Thyroid gland (tissue), 4 donors: Measurements from ENCODE around the gene RNF213. TPM values are rescaled to one million over a fixed set of nuclear protein-coding genes. Genes with fewer than 3 reads are reported as not detected.
"Not testable (repeated sequence)": the region's sequence is repeated elsewhere in the genome, so short reads cannot be mapped to it uniquely, and the experiment has no call there.

ENCODE experiments used
- DNase-seq, 2 donors: peaks; one replicate each; pipeline ENCODE4 v3.0.0-alpha.2; 2019
- H3K27ac ChIP-seq, 3 donors: fragments of 200-600 bp; sonication (generic); 1 replicate in 2 of 3; 2 replicates in 1 of 3; pipeline ENCODE4 v1.5.1; 2016 to 2019; ENCODE audit warnings: mild to moderate bottlenecking in 1 of 3, moderate library complexity in 1 of 3
- H3K27me3 ChIP-seq: fragments of 200-600 bp; sonication (generic); one replicate; pipeline ENCODE4 v1.5.1; 2019
- H3K36me3 ChIP-seq, 2 donors: fragments of 200-600 bp; sonication (generic); one replicate each; pipeline ENCODE4 v1.5.1; 2016 to 2019
- H3K4me1 ChIP-seq, 2 donors: fragments of 200-600 bp; sonication (generic); one replicate each; pipeline ENCODE4 v1.5.1; 2017 to 2019
- H3K4me3 ChIP-seq, 3 donors: fragments of 200-600 bp; sonication (generic); replicated peaks in 1 of 3; 1 replicate in 2 of 3; 2 replicates in 1 of 3; pipeline ENCODE4 v1.5.1; 2016; ENCODE audit warnings: mild to moderate bottlenecking in 1 of 3
- H3K9me3 ChIP-seq: fragments of 200-600 bp; sonication (generic); one replicate; pipeline ENCODE4 v1.5.1; 2017
- POLR2A ChIP-seq, 2 donors: fragments of 450-650 bp; IDR thresholded peaks; one replicate each; pipeline ENCODE4 v1.6.1; 2017; ENCODE audit warnings: antibody characterized with exemption in 2 of 2, mild to moderate bottlenecking in 2 of 2, moderate library complexity in 1 of 2
- WGBS, 2 donors: methylation state at CpG; one replicate each; pipeline ENCODE4 v1.1.5; 2017; 5-methylcytosine and 5-hydroxymethylcytosine counted together
- intact Hi-C: fragments of 100-400 bp; cut with DNase I; formaldehyde crosslinking; loops from one replicate; pipeline ENCODE4 v1.15.1; 2023
- total RNA-seq, 4 donors: library from RNA; depleted of rRNA; stranded (reverse); fragments of >200 nt; gene quantifications; one replicate each; pipeline ENCODE4 v1.2.3, GENCODE V29; 2016
- TF ChIP-seq, protein P1 (sequence below), 6 experiments: fragments of 200-600 bp in 3 of 6; fragments of 450-650 bp in 3 of 6; sonication (generic) in 3 of 6; IDR thresholded peaks; one replicate each; pipeline ENCODE4 v1.5.1; 2016 to 2019; ENCODE audit warnings: antibody characterized with exemption in 6 of 6, mild to moderate bottlenecking in 2 of 6, inconsistent platforms in 1 of 6, moderate library complexity in 1 of 6

Gene RNF213
- total RNA-seq, 4 donors from 2014 or later: 107 to 245 (median 187) TPM

DNA sequence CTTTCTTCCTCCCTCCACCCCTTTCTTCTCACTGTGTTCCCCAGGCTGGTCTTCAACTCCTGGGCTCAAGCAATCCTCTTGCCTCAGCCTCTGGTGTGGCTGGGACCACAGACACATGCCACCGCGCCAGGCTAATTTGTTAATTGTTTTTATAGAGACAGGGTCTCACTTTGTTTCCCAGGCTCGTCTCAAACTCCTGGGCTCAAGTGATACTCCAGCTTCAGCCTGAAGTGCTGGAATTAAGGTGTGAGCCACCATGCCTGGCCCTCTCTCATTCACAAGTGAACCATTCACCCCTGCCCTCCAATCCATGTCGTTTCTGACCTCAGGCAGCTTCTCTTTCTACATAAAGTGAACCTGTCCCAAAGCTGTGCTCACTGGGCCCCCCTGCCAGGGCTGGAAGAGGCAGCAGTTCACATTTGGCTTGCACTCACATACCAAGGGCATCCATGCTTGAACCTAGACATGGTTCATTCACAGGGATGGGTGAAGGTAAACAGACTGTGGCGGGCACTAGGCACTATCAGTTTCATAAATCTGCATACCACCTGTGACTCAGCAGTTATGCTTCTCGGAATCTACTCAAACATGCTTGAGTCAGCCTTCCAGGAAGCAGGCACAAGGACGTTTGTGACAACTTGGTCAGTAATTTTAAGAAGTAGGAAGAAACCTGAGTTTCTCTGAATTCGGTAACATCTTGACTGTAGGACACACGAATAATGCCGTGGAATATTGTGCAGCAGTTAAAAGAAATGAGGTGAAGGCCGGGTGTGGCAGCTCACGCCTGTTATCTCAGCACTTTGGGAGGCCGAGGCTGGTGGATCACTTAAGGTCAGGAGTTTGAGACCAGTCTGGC is 6.0 kb upstream of the RNF213 start:
- intact Hi-C loops: no loop called here
- WGBS, 2 donors: 27 to 37% methylated on average over 13 of the region's 13 CpGs
- H3K27me3 ChIP-seq: no peaks in the 10 kb centered on the region
- H3K36me3 ChIP-seq: peaks cover 0 to 12% of the 10 kb centered on the region in 2 donors
- peak overlapping the region; percentile 84 to 96 (median 94) for H3K27ac ChIP-seq
- peak; percentile 96 for DNase-seq
- no peaks in the 10 kb centered on the region for H3K9me3 ChIP-seq
- TF ChIP-seq POLR2A (IDR thresholded peaks at IDR 0.05): peak in 1 of 2 donors; percentile 45
- TF ChIP-seq, protein P1, sequence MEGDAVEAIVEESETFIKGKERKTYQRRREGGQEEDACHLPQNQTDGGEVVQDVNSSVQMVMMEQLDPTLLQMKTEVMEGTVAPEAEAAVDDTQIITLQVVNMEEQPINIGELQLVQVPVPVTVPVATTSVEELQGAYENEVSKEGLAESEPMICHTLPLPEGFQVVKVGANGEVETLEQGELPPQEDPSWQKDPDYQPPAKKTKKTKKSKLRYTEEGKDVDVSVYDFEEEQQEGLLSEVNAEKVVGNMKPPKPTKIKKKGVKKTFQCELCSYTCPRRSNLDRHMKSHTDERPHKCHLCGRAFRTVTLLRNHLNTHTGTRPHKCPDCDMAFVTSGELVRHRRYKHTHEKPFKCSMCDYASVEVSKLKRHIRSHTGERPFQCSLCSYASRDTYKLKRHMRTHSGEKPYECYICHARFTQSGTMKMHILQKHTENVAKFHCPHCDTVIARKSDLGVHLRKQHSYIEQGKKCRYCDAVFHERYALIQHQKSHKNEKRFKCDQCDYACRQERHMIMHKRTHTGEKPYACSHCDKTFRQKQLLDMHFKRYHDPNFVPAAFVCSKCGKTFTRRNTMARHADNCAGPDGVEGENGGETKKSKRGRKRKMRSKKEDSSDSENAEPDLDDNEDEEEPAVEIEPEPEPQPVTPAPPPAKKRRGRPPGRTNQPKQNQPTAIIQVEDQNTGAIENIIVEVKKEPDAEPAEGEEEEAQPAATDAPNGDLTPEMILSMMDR (IDR thresholded peaks at IDR 0.05): no peak
- H3K4me3 ChIP-seq: no peak overlapping the region
- H3K4me1 ChIP-seq: peaks cover 35 to 52% of the 10 kb centered on the region in 2 donors

DNA sequence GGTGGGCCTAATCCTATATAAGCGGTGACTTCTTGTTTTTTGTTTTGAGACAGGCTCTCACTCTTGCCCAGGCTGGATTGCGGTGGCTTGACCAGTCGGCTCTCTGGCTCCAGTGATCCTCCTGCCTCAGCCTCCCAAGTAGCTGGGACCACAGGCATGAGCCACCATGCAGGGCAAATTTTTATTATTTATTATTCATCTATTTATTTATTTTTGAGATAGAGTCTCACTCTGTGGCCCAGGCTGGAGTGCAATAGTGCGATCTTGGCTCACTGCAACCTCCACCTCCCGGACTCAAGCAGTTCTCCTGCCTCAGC is 4.7 kb upstream of the RNF213 start:
- WGBS, 2 donors: 94 to 99% methylated on average over 5 of the region's 5 CpGs
- intact Hi-C loops: no loop called here
- Histone ChIP-seq H3K9me3 (no peaks in the 10 kb centered on the region), H3K27ac (peak overlapping the region; percentile 84 to 94 (median 89)), H3K4me1 (peaks cover 38 to 55% of the 10 kb centered on the region in 2 donors), H3K27me3 (no peaks in the 10 kb centered on the region), H3K4me3 (no peak overlapping the region), H3K36me3 (peaks cover 0 to 5% of the 10 kb centered on the region in 2 donors)
- DNase-seq: no peak
- TF ChIP-seq, protein P1 (IDR thresholded peaks at IDR 0.05): no peak
- TF ChIP-seq POLR2A (IDR thresholded peaks at IDR 0.05): no peak

DNA sequence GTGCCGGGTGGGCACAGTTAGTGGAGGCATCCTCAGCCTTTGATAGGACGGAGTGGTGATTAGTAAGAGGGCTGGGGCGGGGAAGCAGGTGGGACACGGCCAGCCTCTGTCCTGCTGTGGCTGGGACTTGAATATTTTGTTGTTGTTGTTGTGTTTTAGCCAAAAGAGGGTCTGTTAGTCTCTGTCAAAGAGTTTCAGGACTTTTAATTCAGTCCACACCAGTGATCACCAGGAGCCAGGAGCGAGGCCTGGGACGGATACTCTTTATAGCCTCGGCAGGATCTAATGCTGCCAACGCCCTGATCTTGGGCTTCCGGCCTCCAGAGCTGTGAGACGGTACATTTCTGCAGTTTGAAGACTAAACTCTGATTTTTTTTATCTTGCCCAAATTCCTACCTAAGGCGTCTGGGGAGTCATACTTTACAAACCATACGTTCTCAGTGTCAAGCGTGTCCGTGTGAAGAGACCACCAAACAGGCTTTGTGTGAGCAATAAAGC is 2.9 kb upstream of the RNF213 start:
- 77 to 92% methylated on average over 14 of the region's 14 CpGs for WGBS, 2 donors
- H3K9me3 ChIP-seq: no peaks in the 10 kb centered on the region
- no peak overlapping the region for H3K4me3 ChIP-seq
- H3K36me3 ChIP-seq: no peaks in the 10 kb centered on the region
- H3K27me3 ChIP-seq: no peaks in the 10 kb centered on the region
- DNase-seq: no peak
- peak overlapping the region in 2 of 3 donors; percentile 48 to 94 for H3K27ac ChIP-seq
- TF ChIP-seq POLR2A (IDR thresholded peaks at IDR 0.05): no peak
- TF ChIP-seq, protein P1 (IDR thresholded peaks at IDR 0.05): no peak
- intact Hi-C loops: no loop called here
- H3K4me1 ChIP-seq: peaks cover 43 to 63% of the 10 kb centered on the region in 2 donors

DNA sequence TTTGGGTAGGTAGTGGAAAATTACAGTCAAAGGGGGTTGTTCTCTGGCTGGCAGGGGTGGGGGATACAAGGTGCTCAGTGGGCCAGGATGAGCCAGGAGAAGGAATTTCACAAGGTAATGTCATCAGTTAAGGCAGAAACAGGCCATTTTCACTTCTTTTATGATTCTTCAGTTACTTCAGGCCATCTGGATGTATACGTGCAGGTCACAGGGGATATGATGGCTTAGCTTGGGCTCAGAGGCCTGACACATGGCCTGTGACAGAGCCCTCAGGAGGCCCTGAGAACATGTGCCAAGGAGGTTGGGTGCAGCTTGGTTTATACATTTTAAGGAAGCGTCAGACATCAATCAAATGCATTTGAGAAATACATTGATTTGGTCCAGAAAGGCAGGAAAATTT is 2.4 kb upstream of the RNF213 start:
- H3K36me3 ChIP-seq, DNase-seq, H3K9me3 ChIP-seq, intact Hi-C loops, H3K27me3 ChIP-seq, H3K4me3 ChIP-seq: not testable (repeated sequence)
- 90 to 93% methylated on average over 2 of the region's 2 CpGs for WGBS, 2 donors
- Histone ChIP-seq H3K4me1 (peaks cover 44 to 62% of the 10 kb centered on the region in 2 donors), H3K27ac (peak overlapping the region in 2 of 3 donors; percentile 48 to 94)

DNA sequence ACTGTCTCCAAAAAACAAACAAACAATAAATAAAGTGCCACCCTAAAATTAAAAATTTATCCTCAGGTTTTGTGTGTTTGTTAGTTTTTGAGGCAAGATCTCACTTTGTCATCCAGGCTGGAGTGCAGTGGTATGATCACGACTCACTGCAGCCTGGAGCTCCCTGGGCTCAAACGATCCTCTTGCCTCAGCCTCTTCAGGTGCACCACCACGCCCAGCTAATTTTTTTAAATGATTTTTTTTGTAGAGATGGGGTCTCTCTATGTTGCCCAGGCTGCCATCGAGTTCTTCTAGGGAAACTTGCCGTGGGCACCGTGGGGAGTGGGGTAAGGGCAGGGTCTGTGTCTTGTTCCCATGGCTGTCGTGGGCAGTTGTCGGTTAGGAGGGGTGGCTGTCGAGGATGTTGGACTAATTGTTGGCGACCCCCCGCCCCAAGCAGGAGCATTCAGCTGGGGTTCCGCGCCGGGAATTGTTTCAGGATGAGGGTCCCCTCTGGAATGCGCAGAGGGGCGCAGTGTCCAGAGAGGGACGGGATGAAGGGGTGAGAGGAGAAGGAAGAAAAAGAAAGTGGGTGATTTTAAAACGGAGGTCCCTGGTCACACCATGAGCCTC is 1.1 kb upstream of the RNF213 start:
- H3K4me1 ChIP-seq: peaks cover 35 to 60% of the 10 kb centered on the region in 2 donors
- intact Hi-C loops: loop anchor here (5.0 kb wide), 1 partner anchor 37 kb away; the partner anchor contains the start of genes SGSH and SLC26A11
- no peaks in the 10 kb centered on the region for H3K27me3 ChIP-seq
- no peak for TF ChIP-seq POLR2A (IDR thresholded peaks at IDR 0.05)
- TF ChIP-seq, protein P1 (IDR thresholded peaks at IDR 0.05): no peak
- WGBS, 2 donors: 51 to 54% methylated on average over 18 of the region's 18 CpGs
- peak; percentile 33 to 39 for DNase-seq
- H3K27ac ChIP-seq: peak overlapping the region; percentile 67 to 94 (median 92)
- peaks cover 0 to 4% of the 10 kb centered on the region in 2 donors for H3K36me3 ChIP-seq
- H3K4me3 ChIP-seq: peak overlapping the region in 2 of 3 donors; percentile 32 to 47
- no peaks in the 10 kb centered on the region for H3K9me3 ChIP-seq
